Ovary (tissue), 3 donors: ENCODE data around the gene TREML1.

Experiments used
- EP300 ChIP-seq: sonication (generic); formaldehyde crosslinking; IDR thresholded peaks from one replicate; pipeline ENCODE4 v1.6.1; 2017; ENCODE audit warnings: antibody characterized with exemption
- TF ChIP-seq, protein P1 (sequence below), 3 donors: fragments of 450-650 bp in 2 of 3; fragments of 200-600 bp in 1 of 3; IDR thresholded peaks; one replicate each; pipeline versions ENCODE4 v1.5.1 to v1.8.0; 2016 to 2022; ENCODE audit warnings: antibody characterized with exemption in 3 of 3, mild to moderate bottlenecking in 1 of 3
- donor health status: DM: no; HTN: no; CAD: no.

DNA sequence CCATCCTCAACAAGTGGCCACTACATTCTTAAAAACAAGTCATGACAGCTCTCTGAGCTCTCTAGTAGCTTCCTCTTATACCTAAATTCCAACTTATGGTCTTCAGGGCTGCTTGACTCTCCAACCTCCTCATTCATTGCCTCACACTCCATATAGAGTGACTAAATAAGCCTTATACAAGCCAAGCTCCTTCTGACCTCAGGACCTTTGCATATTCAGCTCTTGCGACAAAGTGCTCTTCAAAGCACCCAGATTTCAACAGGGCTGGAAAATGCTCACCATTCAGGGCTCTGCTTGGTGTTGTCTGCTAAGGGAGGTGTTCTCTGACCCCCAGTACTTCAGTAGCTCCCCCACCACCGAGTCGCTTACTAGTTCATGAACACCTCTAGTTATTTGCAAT is 43.1 kb upstream of the TREML1 start:
- TF ChIP-seq, protein P1, sequence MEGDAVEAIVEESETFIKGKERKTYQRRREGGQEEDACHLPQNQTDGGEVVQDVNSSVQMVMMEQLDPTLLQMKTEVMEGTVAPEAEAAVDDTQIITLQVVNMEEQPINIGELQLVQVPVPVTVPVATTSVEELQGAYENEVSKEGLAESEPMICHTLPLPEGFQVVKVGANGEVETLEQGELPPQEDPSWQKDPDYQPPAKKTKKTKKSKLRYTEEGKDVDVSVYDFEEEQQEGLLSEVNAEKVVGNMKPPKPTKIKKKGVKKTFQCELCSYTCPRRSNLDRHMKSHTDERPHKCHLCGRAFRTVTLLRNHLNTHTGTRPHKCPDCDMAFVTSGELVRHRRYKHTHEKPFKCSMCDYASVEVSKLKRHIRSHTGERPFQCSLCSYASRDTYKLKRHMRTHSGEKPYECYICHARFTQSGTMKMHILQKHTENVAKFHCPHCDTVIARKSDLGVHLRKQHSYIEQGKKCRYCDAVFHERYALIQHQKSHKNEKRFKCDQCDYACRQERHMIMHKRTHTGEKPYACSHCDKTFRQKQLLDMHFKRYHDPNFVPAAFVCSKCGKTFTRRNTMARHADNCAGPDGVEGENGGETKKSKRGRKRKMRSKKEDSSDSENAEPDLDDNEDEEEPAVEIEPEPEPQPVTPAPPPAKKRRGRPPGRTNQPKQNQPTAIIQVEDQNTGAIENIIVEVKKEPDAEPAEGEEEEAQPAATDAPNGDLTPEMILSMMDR (IDR thresholded peaks at IDR 0.05), result no peak
- TF ChIP-seq EP300, result no peak
